GM23338 (cell line): ENCODE results near the gene NAALADL2. TPM values are rescaled to one million over a fixed set of nuclear protein-coding genes. Genes with fewer than 3 reads are reported as not detected.

Experiments used
- ATAC-seq: fragments of 200-7000 bp; cut with Tn5 transposase; 3 replicates; pipeline ENCODE4 v1.9.1; 2020
- DNase-seq: peaks from one replicate; pipeline ENCODE4 v3.0.0-alpha.2; 2015; ENCODE audit warnings: low spot score
- H2AFZ ChIP-seq: fragments of 200-600 bp; sonication (generic); 2 replicates; pipeline ENCODE4 v1.8.0; 2016; ENCODE audit warnings: antibody characterized with exemption, mild to moderate bottlenecking, moderate library complexity
- H3F3A ChIP-seq: fragments of 200-600 bp; sonication (generic); replicated peaks from 2 replicates; pipeline ENCODE4 v1.8.0; 2017; ENCODE audit warnings: antibody characterized with exemption, mixed run types, low read depth
- H3K27ac ChIP-seq: fragments of 200-600 bp; sonication (generic); 2 replicates; pipeline ENCODE4 v1.6.1; 2016; ENCODE audit warnings: low read depth
- H3K27me3 ChIP-seq: fragments of 200-600 bp; sonication (generic); 2 replicates; pipeline ENCODE4 v1.8.0; 2016; ENCODE audit warnings: mild to moderate bottlenecking, mixed run types, moderate library complexity; ENCODE audit not compliant: insufficient read depth
- H3K36me3 ChIP-seq: fragments of 200-600 bp; sonication (generic); 2 replicates; pipeline ENCODE4 v1.8.0; 2016; ENCODE audit warnings: mild to moderate bottlenecking; ENCODE audit not compliant: insufficient read depth
- H3K4me1 ChIP-seq: fragments of 200-600 bp; sonication (generic); 2 replicates; pipeline ENCODE4 v1.8.0; 2016; ENCODE audit warnings: mild to moderate bottlenecking, moderate library complexity; ENCODE audit not compliant: insufficient read depth
- H3K4me2 ChIP-seq: fragments of 200-600 bp; sonication (generic); 2 replicates; pipeline ENCODE4 v1.7.1; 2017; ENCODE audit warnings: mixed run types
- H3K4me3 ChIP-seq: fragments of 200-600 bp; sonication (generic); 2 replicates; pipeline ENCODE4 v1.6.1; 2016; ENCODE audit warnings: mixed run types
- H3K79me2 ChIP-seq: fragments of 200-600 bp; sonication (generic); replicated peaks from 2 replicates; pipeline ENCODE4 v1.8.0; 2017; ENCODE audit warnings: mild to moderate bottlenecking; ENCODE audit not compliant: insufficient read depth
- H3K9me2 ChIP-seq: fragments of 200-600 bp; sonication (generic); 2 replicates; pipeline ENCODE4 v1.8.0; 2017; ENCODE audit not compliant: insufficient read depth
- H4K20me1 ChIP-seq: fragments of 200-600 bp; sonication (generic); replicated peaks from 2 replicates; pipeline ENCODE4 v1.8.0; 2017; ENCODE audit warnings: mild to moderate bottlenecking; ENCODE audit not compliant: insufficient read depth
- H3K27ac Mint-ChIP-seq: 2 replicates; pipeline ENCODE4 v1.8.0; 2020; ENCODE audit warnings: inconsistent platforms, mild to moderate bottlenecking, moderate library complexity, mixed read lengths
- H3K27me3 Mint-ChIP-seq: 3 replicates; pipeline ENCODE4 v1.8.0; 2022; ENCODE audit warnings: low read depth, mild to moderate bottlenecking, moderate library complexity, mixed read lengths, inconsistent platforms; ENCODE audit not compliant: insufficient read depth, poor library complexity
- H3K36me3 Mint-ChIP-seq: 3 replicates; pipeline ENCODE4 v1.8.0; 2021; ENCODE audit warnings: low read depth, mild to moderate bottlenecking, inconsistent platforms, moderate library complexity, mixed read lengths
- H3K4me1 Mint-ChIP-seq: 3 replicates; pipeline ENCODE4 v1.8.0; 2020; ENCODE audit warnings: mild to moderate bottlenecking, inconsistent platforms, mixed read lengths
- H3K4me3 Mint-ChIP-seq: 3 replicates; pipeline ENCODE4 v1.8.0; 2021; ENCODE audit warnings: moderate library complexity, mild to moderate bottlenecking, inconsistent platforms, mixed read lengths
- H3K9me3 Mint-ChIP-seq: 3 replicates; pipeline ENCODE4 v1.8.0; 2020; ENCODE audit warnings: moderate library complexity, mild to moderate bottlenecking, inconsistent platforms, mixed read lengths
- CTCF ChIP-seq, 2 experiments: fragments of 200-600 bp in 1 of 2; sonication (generic) in 1 of 2; conservative IDR thresholded peaks; 2 replicates each; pipeline versions ENCODE4 v1.5.1 to v1.6.1; 2016 to 2017; ENCODE audit warnings: antibody characterized with exemption in 2 of 2, low read depth in 2 of 2, mild to moderate bottlenecking in 2 of 2, moderate library complexity in 1 of 2
- ETS1 ChIP-seq: IDR thresholded peaks from 2 replicates; pipeline ENCODE4 v1.6.1; 2016; ENCODE audit warnings: antibody characterized with exemption
- EZH2phosphoT487 ChIP-seq: fragments of 200-600 bp; sonication (generic); IDR thresholded peaks from one replicate; pipeline ENCODE4 v1.8.1; 2018; ENCODE audit warnings: antibody characterized with exemption; ENCODE audit not compliant: unreplicated experiment
- JUNB ChIP-seq: IDR thresholded peaks from one replicate; pipeline ENCODE4 v1.6.1; 2016; ENCODE audit warnings: antibody characterized with exemption; ENCODE audit not compliant: unreplicated experiment
- NANOG ChIP-seq: IDR thresholded peaks from 2 replicates; pipeline ENCODE4 v1.6.1; 2016; ENCODE audit warnings: antibody characterized with exemption, borderline replicate concordance
- STAT1 ChIP-seq: IDR thresholded peaks from one replicate; pipeline ENCODE4 v1.6.1; 2016; ENCODE audit warnings: antibody characterized with exemption; ENCODE audit not compliant: unreplicated experiment
- ZNF462 ChIP-seq: fragments of 250-450 bp; sonication (Bioruptor Pico); IDR thresholded peaks from 2 replicates; pipeline ENCODE4 v1.5.0; 2020; ENCODE audit warnings: mild to moderate bottlenecking, moderate library complexity
- polyA plus RNA-seq: library from polyadenylated mRNA; unstranded; fragments of >200 nt; fragmentation: Nextera tagmentation; extraction: Ambion mirVana; gene quantifications from 2 replicates; pipeline ENCODE4 v1.2.1, GENCODE V29; 2016
- total RNA-seq: library from RNA; depleted of rRNA; stranded (reverse); fragments of >200 nt; shearing (Covaris generic); gene quantifications from 2 replicates; pipeline ENCODE4 v1.2.3, GENCODE V29; 2014

Gene NAALADL2
- total and polyA plus RNA-seq, 2 experiments from 2014 or later: 1.6 to 2.6 TPM

- no peak for TF ChIP-seq ZNF462 (CRISPR knock-in tag)
Measured at GRCh38 chr3:174822320-174822719, 36.8 kb upstream of the NAALADL2 start (continued).

GRCh38 chr3:174826069-174826468, 33.1 kb upstream of the NAALADL2 start:
- no peak overlapping the region for H3K27ac Mint-ChIP-seq
- no peaks in the 10 kb centered on the region for H3K36me3 ChIP-seq
- no peaks in the 10 kb centered on the region for H3K27me3 Mint-ChIP-seq
- H3K27me3 ChIP-seq: no peaks in the 10 kb centered on the region
- ATAC-seq (no peak), DNase-seq (no peak)
- H3K4me1 Mint-ChIP-seq: no peaks in the 10 kb centered on the region
- H3K36me3 Mint-ChIP-seq: no peaks in the 10 kb centered on the region
- no peaks in the 10 kb centered on the region; the same call in 2 of the 3 replicates for H3K9me3 Mint-ChIP-seq
- H3K4me1 ChIP-seq: no peaks in the 10 kb centered on the region
- no peaks in the 10 kb centered on the region for H3F3A ChIP-seq
- H3K4me3 Mint-ChIP-seq: no peak overlapping the region
- no peak overlapping the region for H3K4me3 ChIP-seq
- no peaks in the 10 kb centered on the region for H4K20me1 ChIP-seq
- no peak overlapping the region for H3K4me2 ChIP-seq
- H2AFZ ChIP-seq: no peak overlapping the region
- no peaks in the 10 kb centered on the region for H3K79me2 ChIP-seq
- no peak overlapping the region for H3K27ac ChIP-seq
- no peaks in the 10 kb centered on the region for H3K9me2 ChIP-seq
- TF ChIP-seq CTCF (conservative IDR thresholded peaks at IDR 0.05; ENCODE audit: low read depth in 2 of 2): no peak
- no peak for TF ChIP-seq ZNF462 (CRISPR knock-in tag)
- TF ChIP-seq EZH2phosphoT487: no peak
- TF ChIP-seq JUNB: no peak
- TF ChIP-seq NANOG: no peak
- TF ChIP-seq ETS1: no peak
- no peak for TF ChIP-seq STAT1
